ENCODE results near the gene TFDP2.

TFDP2 gene

GRCh38 chr3:142035308-142035922 is 113.9 kb downstream of the TFDP2 start:
- no peaks in the 10 kb centered on the region; the same call in 1 of the 2 replicates for H3K4me1 ChIP-seq
- DNase-seq (ENCODE audit: low spot score in 2 of 2), result no peak
- H3K4me3 ChIP-seq, result no peak overlapping the region
- in situ Hi-C loops (cut with MboI; ENCODE audit: low sequenced_read_pairs), result no loop called here
- H3K27me3 ChIP-seq (ENCODE audit: low read depth), result no peaks in the 10 kb centered on the region
- no peaks in the 10 kb centered on the region for H3K9me3 ChIP-seq
- H3K36me3 ChIP-seq (replicated peaks), result no peaks in the 10 kb centered on the region

GRCh38 chr3:142033292-142033691 is 116.1 kb downstream of the TFDP2 start:
- H3K36me3 ChIP-seq (replicated peaks), result no peaks in the 10 kb centered on the region
- H3K9me3 ChIP-seq, result no peaks in the 10 kb centered on the region
- H3K4me3 ChIP-seq, result no peak overlapping the region
- no peaks in the 10 kb centered on the region for H3K27me3 ChIP-seq (ENCODE audit: low read depth)
- peaks cover 2% of the 10 kb centered on the region for H3K4me1 ChIP-seq
- no peak for DNase-seq (ENCODE audit: low spot score in 2 of 2)
- in situ Hi-C loops (cut with MboI; ENCODE audit: low sequenced_read_pairs), result no loop called here

GRCh38 chr3:142031575-142031974 is 117.8 kb downstream of the TFDP2 start:
- in situ Hi-C loops (cut with MboI; ENCODE audit: low sequenced_read_pairs), result no loop called here
- no peaks in the 10 kb centered on the region for H3K9me3 ChIP-seq
- H3K4me1 ChIP-seq, result peaks cover 8% of the 10 kb centered on the region
- H3K4me3 ChIP-seq, result no peak overlapping the region
- no peaks in the 10 kb centered on the region for H3K36me3 ChIP-seq (replicated peaks)
- DNase-seq (ENCODE audit: low spot score in 2 of 2), result no peak
- H3K27me3 ChIP-seq (ENCODE audit: low read depth), result no peaks in the 10 kb centered on the region

- peaks cover 8% of the 10 kb centered on the region for H3K4me1 ChIP-seq
- no peaks in the 10 kb centered on the region for H3K9me3 ChIP-seq
- DNase-seq (ENCODE audit: low spot score in 2 of 2), result no peak
- in situ Hi-C loops (cut with MboI; ENCODE audit: low sequenced_read_pairs), result no loop called here
- H3K27me3 ChIP-seq (ENCODE audit: low read depth), result no peaks in the 10 kb centered on the region
- no peak overlapping the region for H3K4me3 ChIP-seq
- no peaks in the 10 kb centered on the region for H3K36me3 ChIP-seq (replicated peaks)
Measured at GRCh38 chr3:142029791-142030190, 119.6 kb downstream of the TFDP2 start.

- Histone ChIP-seq H3K27me3 (ENCODE audit: low read depth) (no peaks in the 10 kb centered on the region), H3K9me3 (no peaks in the 10 kb centered on the region), H3K4me1 (peaks cover 8% of the 10 kb centered on the region), H3K36me3 (replicated peaks) (no peaks in the 10 kb centered on the region), H3K4me3 (no peak overlapping the region)
- in situ Hi-C loops (cut with MboI; ENCODE audit: low sequenced_read_pairs), result no loop called here
- DNase-seq (ENCODE audit: low spot score in 2 of 2), result no peak
Measured at GRCh38 chr3:142029052-142029642, 120.2 kb downstream of the TFDP2 start.

GRCh38 chr3:142028243-142028777 is 121.0 kb downstream of the TFDP2 start:
- no peaks in the 10 kb centered on the region for H3K9me3 ChIP-seq
- H3K4me3 ChIP-seq, result peak overlapping the region; percentile 21
- peak; percentile 59 to 68 for DNase-seq (ENCODE audit: low spot score in 2 of 2)
- H3K4me1 ChIP-seq, result peaks cover 8% of the 10 kb centered on the region
- no peaks in the 10 kb centered on the region for H3K27me3 ChIP-seq (ENCODE audit: low read depth)
- in situ Hi-C loops (cut with MboI; ENCODE audit: low sequenced_read_pairs), result no loop called here
- no peaks in the 10 kb centered on the region for H3K36me3 ChIP-seq (replicated peaks)

- Histone ChIP-seq H3K9me3 (no peaks in the 10 kb centered on the region), H3K36me3 (replicated peaks) (no peaks in the 10 kb centered on the region), H3K4me1 (peaks cover 8% of the 10 kb centered on the region), H3K27me3 (ENCODE audit: low read depth) (no peaks in the 10 kb centered on the region), H3K4me3 (peak overlapping the region; percentile 21)
- peak; percentile 75 to 85 for DNase-seq (ENCODE audit: low spot score in 2 of 2)
- in situ Hi-C loops (cut with MboI; ENCODE audit: low sequenced_read_pairs), result no loop called here
Measured at GRCh38 chr3:142027735-142028134, 121.6 kb downstream of the TFDP2 start.

- peaks cover 8% of the 10 kb centered on the region for H3K4me1 ChIP-seq
- in situ Hi-C loops (cut with MboI; ENCODE audit: low sequenced_read_pairs), result no loop called here
Measured at GRCh38 chr3:142027300-142027699, 122.0 kb downstream of the TFDP2 start.

GRCh38 chr3:142026333-142026732 is 123.0 kb downstream of the TFDP2 start:
- Histone ChIP-seq H3K36me3 (replicated peaks) (no peaks in the 10 kb centered on the region), H3K9me3 (no peaks in the 10 kb centered on the region), H3K4me3 (no peak overlapping the region), H3K27me3 (ENCODE audit: low read depth) (no peaks in the 10 kb centered on the region), H3K4me1 (peaks cover 8% of the 10 kb centered on the region)
- DNase-seq (ENCODE audit: low spot score in 2 of 2), result no peak
- in situ Hi-C loops (cut with MboI; ENCODE audit: low sequenced_read_pairs), result no loop called here

More at GRCh38 chr3:142027300-142027699, 122.0 kb downstream of the TFDP2 start:
- DNase-seq (ENCODE audit: low spot score in 2 of 2), result peak; percentile 23 to 54
- H3K9me3 ChIP-seq, result no peaks in the 10 kb centered on the region
- no peaks in the 10 kb centered on the region for H3K27me3 ChIP-seq (ENCODE audit: low read depth)
- H3K36me3 ChIP-seq (replicated peaks), result no peaks in the 10 kb centered on the region
- H3K4me3 ChIP-seq, result peak overlapping the region; percentile 21

GRCh38 chr3:142022381-142022780 is 127.0 kb downstream of the TFDP2 start:
- Histone ChIP-seq H3K36me3 (replicated peaks) (no peaks in the 10 kb centered on the region), H3K27me3 (ENCODE audit: low read depth) (no peaks in the 10 kb centered on the region), H3K9me3 (no peaks in the 10 kb centered on the region), H3K4me3 (no peak overlapping the region), H3K4me1 (peaks cover 6% of the 10 kb centered on the region; the same call in 1 of the 2 replicates)
- no peak for DNase-seq (ENCODE audit: low spot score in 2 of 2)
- in situ Hi-C loops (cut with MboI; ENCODE audit: low sequenced_read_pairs), result no loop called here

GRCh38 chr3:142021127-142021526 is 128.2 kb downstream of the TFDP2 start:
- DNase-seq (ENCODE audit: low spot score in 2 of 2), result no peak
- no peaks in the 10 kb centered on the region for H3K36me3 ChIP-seq (replicated peaks)
- no peak overlapping the region for H3K4me3 ChIP-seq

GRCh38 chr3:142019794-142020320 is 129.5 kb downstream of the TFDP2 start:
- Histone ChIP-seq H3K27me3 (ENCODE audit: low read depth) (no peaks in the 10 kb centered on the region), H3K9me3 (no peaks in the 10 kb centered on the region), H3K36me3 (replicated peaks) (no peaks in the 10 kb centered on the region), H3K4me3 (no peak overlapping the region), H3K4me1 (no peaks in the 10 kb centered on the region)
- no peak for DNase-seq (ENCODE audit: low spot score in 2 of 2)
- in situ Hi-C loops (cut with MboI; ENCODE audit: low sequenced_read_pairs), result no loop called here

More at GRCh38 chr3:142021127-142021526, 128.2 kb downstream of the TFDP2 start:
- H3K27me3 ChIP-seq (ENCODE audit: low read depth), result no peaks in the 10 kb centered on the region
- H3K9me3 ChIP-seq, result no peaks in the 10 kb centered on the region
- in situ Hi-C loops (cut with MboI; ENCODE audit: low sequenced_read_pairs), result no loop called here
- no peaks in the 10 kb centered on the region for H3K4me1 ChIP-seq

GRCh38 chr3:142013993-142014392 is 135.4 kb downstream of the TFDP2 start:
- Histone ChIP-seq H3K27me3 (ENCODE audit: low read depth) (no peaks in the 10 kb centered on the region), H3K9me3 (no peaks in the 10 kb centered on the region), H3K36me3 (replicated peaks) (no peaks in the 10 kb centered on the region), H3K4me1 (no peaks in the 10 kb centered on the region), H3K4me3 (no peak overlapping the region)
- no peak for DNase-seq (ENCODE audit: low spot score in 2 of 2)
- in situ Hi-C loops (cut with MboI; ENCODE audit: low sequenced_read_pairs), result no loop called here

- no peak for DNase-seq (ENCODE audit: low spot score in 2 of 2)
- Histone ChIP-seq H3K4me1 (no peaks in the 10 kb centered on the region), H3K27me3 (ENCODE audit: low read depth) (no peaks in the 10 kb centered on the region)
Measured at GRCh38 chr3:142013326-142013980, 135.9 kb downstream of the TFDP2 start.

More at GRCh38 chr3:142013326-142013980, 135.9 kb downstream of the TFDP2 start:
- Histone ChIP-seq H3K4me3 (no peak overlapping the region), H3K36me3 (replicated peaks) (no peaks in the 10 kb centered on the region), H3K9me3 (no peaks in the 10 kb centered on the region)
- in situ Hi-C loops (cut with MboI; ENCODE audit: low sequenced_read_pairs), result no loop called here

All from HAP-1 (cell line).